HuH-7.5 (cell line): ENCODE measurements around the gene PCDHB15.
"Not testable (repeated sequence)": the region's sequence is repeated elsewhere in the genome, so short reads cannot be mapped to it uniquely, and the experiment has no call there.

Source experiments
- DNase-seq: peaks from one replicate; pipeline ENCODE4 v3.0.0; 2011; ENCODE audit warnings: low spot score

PCDHB15 gene

DNA sequence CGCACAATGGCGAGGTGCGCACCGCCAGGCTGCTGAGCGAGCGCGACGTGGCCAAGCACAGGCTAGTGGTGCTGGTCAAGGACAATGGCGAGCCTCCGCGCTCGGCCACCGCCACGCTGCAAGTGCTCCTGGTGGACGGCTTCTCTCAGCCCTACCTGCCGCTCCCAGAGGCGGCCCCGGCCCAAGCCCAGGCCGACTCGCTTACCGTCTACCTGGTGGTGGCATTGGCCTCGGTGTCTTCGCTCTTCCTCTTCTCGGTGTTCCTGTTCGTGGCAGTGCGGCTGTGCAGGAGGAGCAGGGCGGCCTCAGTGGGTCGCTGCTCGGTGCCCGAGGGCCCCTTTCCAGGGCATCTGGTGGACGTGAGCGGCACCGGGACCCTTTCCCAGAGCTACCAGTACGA is 2.2 kb downstream of the PCDHB15 start:
- not testable (repeated sequence) for DNase-seq

DNA sequence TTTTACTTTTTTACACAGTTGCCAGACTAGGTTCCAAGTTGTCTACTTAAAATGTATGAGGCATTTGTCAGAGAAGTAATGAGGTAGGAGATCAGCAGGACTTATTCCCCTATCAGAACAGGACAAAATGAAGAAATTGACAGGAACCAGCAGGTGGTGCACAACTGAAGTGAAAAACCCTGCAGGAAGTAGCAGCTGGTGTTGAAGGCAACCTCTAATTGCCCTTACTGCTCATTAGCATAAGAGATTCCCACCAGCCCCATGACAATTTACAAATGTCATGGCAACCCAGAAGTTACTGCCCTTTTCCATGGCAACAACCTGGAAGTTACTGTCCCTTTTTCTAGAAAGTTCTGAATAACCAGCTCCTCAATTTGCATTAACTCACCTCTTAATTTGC is 5.4 kb downstream of the PCDHB15 start:
- no peak for DNase-seq

DNA sequence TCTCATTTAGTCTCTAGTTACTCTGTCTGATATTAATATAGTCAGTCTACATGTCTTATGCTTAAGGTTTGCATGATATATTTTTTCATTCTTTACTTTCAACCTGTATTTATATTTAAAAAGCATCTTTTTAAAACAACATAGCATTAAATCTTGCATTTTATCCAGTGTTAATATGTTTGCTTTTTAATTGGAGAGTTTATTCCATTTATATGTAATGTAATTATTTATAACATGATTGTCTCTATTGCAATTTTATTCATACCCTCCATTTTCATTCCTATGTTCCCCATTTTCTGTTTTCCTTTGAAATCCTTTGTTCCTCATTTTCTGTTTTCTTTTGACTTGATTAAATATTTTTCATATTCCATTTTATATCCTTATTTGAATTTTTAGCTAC is 13.3 kb downstream of the PCDHB15 start:
- DNase-seq = no peak

DNA sequence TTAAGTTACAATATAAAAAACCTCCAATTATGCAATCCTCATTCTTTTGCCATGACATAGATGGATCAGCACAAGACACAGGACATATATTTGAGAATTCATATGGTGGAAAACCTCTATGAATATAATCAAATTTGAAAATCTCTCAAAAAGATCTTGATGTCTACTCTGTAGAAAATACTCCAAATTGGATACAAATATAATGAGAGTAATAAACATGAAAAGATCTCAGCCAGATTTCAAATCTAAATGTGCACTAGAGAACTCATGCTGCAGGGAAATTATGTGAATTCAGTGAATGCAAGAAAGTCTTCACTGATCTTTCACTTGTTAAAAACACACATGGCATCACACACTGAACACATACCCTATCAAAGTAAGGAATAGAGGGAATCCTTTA is 13.8 kb downstream of the PCDHB15 start:
- no peak for DNase-seq

DNA sequence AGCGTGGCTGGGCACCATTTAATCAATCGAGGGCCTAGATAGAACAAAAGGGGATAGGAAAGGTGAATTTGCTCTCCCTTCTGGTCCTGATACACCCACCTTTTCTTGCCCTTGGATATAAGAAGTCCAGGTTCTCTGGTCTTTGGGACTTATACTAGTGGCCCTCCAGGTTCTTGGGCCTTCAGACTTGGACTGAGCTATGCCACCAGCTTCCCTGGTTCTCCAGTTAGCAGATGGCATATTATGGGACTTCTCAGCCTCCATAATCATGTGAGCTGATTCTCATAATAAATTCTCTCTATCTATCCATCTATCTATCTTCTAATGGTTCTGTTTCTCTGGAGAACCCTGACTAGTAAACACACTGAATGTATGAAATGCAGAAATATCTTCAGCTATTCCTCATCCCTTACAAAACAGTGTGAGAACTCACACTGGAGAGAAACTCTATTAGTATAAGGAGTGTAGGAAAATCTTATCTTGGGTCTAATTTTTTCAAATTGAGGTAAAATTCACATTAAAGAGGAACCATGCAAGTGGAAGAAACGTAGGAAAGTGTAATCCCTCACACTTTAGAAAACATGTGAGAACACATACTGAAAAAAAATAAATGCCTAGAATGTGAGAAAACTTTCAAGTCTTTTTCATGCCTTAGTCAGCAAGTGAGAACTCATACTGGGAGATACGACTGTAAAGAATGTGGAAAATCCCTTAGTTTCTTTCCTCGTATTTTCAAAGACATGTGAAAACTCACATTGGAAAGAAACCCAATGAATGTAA is 15.5 kb downstream of the PCDHB15 start:
- DNase-seq = no peak

DNA sequence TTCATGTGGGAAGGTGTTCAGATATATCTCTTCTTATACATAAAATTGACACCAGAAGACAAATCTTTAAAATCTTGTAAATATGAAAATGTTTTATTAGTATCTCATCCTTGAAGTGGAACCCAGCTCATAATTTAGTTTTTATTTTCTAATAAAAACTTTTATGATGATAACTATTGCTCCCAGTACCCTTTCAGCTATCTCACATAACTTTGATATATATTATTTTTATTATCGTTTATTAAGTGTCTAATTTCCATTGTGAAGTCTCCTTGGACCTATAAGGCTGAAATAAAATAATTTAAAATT is 16.0 kb downstream of the PCDHB15 start:
- DNase-seq = no peak

DNA sequence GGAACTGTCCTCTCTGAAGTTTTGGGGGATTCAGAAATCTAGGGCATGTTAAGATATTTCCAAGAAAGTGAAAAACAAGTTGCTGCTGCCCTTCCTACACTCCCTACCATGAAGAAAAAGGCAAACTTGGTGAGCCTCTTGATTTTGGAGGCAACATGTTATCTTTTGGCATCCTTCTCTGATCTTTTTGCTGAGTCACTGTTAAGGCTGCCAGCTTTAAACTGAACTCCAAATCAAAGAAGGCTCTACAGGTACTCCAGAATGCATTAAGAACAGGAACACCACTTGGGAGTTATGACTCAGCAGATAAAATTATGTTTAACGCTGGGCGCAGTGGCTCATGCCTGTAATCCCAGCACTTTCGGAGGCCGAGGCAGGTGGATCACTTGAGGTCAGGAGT is 24.0 kb downstream of the PCDHB15 start:
- no peak for DNase-seq

DNA sequence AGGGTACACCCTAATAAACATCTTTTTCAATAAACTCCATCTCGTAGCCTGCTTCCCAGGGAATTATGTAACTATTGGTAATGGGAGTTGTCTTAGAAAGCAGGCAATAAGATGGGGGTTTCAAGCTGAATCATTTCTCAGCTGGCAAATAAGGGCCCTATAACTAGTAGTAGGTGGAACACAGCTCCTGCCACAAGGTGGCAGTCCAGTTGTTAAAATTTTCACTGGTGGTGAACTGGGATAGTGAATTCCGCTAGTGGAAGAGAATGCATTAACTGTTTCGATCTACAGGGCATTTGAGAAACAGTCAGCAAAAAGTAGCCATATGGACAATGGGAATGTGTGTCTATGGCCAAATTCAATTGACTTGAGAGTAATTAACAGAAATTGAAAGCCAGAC is 27.7 kb downstream of the PCDHB15 start:
- DNase-seq = no peak

DNA sequence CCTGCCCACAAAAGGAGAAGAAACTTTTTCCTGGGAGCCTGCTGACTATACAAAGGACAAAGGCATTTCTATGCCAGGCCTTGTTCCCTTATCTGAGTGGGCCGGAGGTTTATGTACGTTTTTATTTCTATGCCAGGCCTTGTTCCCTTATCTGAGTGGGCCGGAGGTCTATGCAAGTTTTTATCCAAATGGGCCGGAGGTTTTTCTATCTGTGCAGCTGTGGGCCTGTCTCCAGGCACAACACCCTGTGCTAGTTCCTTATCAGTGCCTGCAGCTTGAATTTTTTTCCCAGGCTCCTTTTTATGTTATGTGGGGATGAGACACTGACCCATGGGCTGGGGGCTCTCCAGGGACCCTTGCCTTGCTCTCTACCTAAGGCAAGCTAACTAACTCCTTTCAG is 53.2 kb downstream of the PCDHB15 start:
- no peak for DNase-seq
